HG02763 (cell line): ENCODE data around the gene TNXB.
"Not testable (repeated sequence)": the region's sequence is repeated elsewhere in the genome, so short reads cannot be mapped to it uniquely, and the experiment has no call there.

Source experiments
- ATAC-seq: cut with Tn5 transposase; IDR thresholded peaks from one replicate; pipeline ENCODE4 v1.9.1; 2021; ENCODE audit warnings: mild to moderate bottlenecking, moderate library complexity; ENCODE audit not compliant: unreplicated experiment

The TNXB gene

DNA sequence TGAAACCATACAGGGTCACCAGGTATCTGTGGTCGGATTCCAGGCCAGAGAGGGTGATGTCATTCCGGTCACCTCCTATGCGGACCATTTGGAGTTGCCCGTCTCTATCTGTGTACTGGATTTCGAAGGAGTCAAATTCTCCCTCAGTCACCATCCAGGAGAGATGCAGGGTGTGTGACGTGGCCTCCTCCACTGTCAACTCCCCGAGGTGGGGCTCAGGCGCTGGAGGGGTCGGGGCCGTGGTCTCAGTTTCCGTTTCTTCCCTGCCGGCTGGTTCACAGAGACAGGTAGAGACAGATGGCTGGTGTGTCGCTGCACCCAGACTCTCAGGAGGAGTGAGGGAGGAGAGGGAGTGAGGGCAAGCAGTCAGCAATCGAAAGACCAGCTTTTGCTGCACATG, 40.3 kb downstream of the TNXB start:
- no peak for ATAC-seq

DNA sequence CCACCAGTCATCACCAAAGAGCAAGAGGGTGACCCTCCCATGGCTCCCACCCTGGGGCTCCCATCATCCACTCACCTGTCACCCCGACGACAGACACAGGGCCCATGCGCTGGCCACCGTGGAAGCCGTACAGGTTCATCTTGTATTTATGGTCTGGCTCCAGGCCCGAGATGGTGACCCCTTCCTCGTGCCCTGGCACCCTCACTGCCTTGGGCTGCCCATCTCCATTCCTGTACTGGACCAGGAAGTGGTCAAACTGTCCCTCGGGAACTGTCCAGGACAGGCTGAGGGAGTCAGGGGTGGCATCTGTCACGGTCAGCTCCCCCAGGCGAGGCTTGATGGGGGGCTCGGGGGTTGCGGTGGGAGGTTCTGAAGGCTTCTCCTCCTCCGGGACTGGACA, 40.8 kb downstream of the TNXB start:
- ATAC-seq = not testable (repeated sequence)

DNA sequence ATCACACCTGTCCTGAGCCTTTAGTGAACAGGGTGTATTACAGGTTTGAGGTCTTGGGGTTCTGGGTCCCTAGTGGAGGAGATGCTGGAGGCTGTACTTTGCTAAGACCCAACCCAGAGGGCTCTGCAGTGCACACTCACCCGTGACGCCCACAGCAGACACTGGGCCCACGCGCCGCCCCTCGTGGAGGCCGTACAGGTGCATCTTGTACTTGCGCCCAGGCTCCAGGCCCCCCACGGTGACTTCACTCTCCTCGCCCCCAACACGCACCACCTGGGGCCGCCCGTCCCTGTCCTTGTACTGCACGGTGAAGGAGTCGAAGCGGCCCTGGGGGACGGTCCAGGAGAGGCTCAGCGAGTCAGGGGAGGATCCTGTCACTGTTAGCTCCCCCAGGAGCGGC, 41.6 kb downstream of the TNXB start:
- ATAC-seq = not testable (repeated sequence)

DNA sequence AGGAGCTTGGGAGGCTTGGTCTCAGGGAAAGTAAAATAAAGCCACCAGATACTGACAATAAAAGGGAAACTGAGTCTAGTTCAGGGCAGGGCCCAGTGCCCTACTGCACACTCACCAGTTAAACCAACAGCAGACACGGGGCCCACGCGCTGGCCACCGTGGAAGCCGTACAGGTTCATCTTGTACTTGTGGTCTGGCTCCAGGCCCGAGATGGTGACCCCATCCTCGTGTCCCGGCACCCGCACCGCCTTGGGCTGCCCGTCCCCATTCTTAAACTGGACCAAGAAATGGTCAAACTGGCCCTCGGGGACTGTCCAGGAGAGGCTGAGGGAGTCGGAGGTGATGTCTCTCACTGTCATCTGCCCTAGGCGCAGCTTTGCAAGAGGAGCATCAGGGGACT, 44.4 kb downstream of the TNXB start:
- no peak for ATAC-seq

DNA sequence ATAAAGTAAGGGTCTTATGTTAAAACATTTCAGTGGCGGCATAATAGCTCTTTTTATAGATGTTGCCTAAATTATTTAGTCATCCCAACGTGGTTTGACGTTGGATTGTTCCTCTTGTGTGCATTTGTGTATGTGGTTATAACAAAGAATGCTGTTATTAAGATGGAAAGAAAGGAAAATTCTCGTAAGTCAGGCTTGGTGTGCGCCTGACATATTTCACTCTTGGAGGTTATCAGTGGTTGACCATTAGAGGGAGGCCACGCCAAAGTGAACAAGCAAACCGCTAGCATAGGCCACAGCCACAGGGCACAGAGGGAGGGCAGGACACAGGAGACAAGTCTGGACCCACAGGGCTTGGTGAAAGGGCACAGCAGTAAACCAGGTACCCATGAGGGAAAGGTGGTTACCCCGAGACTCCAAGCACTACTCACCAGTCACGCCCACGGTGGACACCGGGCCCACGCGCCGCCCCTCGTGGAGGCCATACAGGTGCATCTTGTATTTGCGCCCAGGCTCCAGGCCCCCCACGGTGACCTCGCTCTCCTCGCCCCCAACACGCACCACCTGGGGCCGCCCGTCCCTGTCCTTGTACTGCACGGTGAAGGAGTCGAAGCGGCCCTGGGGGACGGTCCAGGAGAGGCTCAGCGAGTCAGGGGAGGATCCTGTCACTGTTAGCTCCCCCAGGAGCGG, 48.0 kb downstream of the TNXB start:
- no peak for ATAC-seq

DNA sequence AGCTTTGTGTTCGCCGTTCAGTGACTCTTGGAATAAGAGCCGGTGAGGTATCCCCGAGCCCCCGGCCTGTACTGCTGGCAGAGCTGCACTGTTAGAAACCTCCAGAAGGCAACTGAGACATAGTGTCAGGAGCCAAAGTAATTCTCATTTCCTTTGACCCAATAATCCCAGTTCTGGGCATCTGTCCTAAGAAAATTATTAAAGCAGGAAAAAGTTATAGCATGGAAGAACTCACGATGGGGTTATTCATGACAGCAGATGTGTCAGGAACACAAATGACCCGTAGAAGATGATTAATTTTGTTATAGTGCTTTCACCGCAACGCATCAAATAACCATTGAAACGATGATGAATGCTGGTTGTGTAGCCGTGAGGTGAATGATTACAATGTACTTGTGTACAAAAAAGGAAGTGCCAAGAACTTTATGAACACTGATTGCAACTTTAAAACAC, 50.6 kb downstream of the TNXB start:
- no peak for ATAC-seq

DNA sequence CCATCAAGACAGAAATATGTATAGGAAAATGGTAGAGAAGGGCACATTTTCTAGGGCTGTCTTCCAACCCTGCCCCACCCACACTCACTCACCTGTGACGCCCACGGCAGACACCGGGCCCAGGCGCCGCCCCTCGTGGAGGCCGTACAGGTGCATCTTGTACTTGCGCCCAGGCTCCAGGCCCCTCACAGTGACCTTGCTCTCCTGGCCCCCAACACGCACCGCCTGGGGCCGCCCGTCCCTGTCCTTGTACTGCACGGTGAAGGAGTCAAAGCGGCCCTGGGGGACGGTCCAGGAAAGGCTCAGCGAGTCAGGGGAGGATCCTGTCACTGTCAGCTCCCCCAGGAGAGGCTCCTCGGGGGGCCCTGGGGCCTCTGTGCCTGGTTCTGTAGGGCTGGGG, 51.2 kb downstream of the TNXB start:
- no peak for ATAC-seq

DNA sequence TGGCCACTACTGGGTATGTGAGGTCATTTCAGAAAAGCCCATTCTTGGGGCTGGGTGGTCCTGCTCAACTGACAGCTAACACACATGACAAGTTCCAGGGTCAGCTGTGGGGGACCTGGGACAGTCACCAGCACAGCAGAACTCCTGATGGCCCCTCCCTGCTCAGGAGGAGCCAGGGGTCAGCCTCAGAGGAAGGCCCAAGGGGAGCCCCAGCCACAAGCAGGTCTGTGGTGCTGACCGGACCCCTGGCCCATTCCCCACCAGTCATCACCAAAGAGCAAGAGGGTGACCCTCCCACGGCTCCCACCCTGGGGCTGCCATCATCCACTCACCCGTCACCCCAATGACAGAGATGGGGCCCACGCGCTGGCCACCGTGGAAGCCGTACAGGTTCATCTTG, 52.9 kb downstream of the TNXB start:
- no peak for ATAC-seq

DNA sequence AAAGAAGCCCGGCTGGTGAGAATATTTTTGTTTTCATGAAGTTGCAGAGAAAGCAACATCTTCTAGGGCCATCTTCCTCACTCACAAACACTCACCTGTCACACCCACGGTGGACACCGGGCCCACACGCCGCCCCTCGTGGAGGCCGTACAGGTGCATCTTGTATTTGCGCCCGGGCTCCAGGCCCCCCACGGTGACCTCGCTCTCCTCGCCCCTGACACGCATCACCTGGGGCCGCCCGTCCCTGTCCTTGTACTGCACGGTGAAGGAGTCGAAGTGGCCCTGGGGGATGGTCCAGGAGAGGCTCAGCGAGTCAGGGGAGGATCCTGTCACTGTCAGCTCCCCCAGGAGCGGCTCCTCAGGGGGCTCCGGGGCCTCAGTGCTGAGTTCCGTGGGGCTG, 53.4 kb downstream of the TNXB start:
- ATAC-seq = not testable (repeated sequence)

DNA sequence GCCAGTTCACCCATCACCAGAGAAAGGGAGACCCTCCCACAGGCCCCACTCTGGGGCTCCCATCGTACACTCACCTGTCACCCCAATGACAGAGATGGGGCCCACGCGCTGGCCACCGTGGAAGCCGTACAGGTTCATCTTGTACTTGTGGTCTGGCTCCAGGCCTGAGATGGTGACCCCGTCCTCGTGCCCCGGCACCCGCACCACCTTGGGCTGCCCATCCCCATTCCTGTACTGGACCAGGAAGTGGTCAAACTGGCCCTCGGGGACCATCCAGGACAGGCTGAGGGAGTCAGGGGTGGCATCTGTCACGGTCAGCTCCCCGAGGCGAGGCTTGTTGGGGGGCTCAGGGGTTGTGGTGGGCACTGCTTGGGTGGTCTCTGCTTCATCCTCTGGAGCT, 55.8 kb downstream of the TNXB start:
- not testable (repeated sequence) for ATAC-seq

DNA sequence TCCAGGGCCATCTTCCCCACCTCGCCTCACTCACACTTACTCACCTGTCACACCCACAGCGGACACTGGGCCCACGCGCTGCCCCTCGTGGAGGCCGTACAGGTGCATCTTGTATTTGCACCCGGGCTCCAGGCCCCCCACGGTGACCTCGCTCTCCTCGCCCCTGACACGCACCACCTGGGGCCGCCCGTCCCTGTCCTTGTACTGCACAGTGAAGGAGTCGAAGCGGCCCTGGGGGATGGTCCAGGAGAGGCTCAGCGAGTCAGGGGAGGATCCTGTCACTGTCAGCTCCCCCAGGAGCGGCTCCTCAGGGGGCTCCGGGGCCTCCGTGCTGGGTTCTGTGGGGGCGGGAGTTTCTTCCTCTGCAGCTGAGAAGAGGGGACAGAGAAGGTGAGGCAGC, 56.5 kb downstream of the TNXB start:
- ATAC-seq = not testable (repeated sequence)

DNA sequence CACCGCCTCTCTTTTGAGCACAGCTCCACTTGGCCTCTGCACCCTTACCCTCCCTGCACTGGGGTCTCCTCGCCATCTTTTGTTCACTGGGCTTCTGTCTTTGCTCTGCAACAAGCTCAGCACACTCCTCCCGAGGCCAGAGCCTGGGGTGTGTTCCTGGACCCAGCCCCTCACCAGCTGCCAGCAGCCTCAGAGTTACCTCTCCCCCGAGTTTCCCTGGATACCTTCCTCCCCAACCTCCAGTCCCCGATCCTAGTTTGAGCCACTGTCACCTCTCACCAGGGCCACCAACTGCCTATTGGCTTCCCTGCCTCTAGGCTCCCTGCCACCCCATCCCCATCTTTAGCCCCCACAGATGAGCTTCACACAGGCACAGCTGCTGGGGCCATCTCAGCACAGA, 58.6 kb downstream of the TNXB start:
- no peak for ATAC-seq

DNA sequence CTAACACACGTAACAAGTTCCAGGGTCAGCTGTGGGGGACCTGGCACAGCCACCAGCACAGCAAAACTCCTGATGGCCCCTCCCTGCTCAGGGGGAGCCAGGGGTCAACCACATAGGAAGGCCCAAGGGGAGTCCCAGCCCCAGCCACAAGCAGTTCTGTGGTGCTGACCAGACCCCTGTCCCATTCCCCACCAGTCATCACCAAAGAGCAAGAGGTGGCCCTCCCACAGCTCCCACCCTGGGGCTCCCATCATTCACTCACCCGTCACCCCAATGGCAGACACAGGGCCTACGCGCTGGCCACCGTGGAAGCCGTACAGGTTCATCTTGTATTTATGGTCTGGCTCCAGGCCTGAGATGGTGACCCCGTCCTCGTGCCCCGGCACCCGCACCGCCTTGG, 59.4 kb downstream of the TNXB start:
- ATAC-seq = not testable (repeated sequence)

DNA sequence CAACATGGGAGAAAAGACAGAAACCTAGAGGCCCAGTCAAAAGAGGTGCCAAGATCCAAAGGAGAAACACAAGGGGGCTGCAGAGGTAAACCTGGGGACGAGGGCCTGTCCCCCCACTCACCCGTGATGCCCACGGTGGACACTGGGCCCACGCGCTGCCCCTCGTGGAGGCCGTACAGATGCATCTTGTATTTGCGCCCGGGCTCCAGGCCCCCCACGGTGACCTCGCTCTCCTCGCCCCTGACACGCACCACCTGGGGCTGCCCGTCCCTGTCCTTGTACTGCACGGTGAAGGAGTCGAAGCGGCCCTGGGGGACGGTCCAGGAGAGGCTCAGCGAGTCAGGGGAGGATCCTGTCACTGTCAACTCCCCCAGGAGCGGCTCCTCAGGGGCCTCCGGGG, 60.0 kb downstream of the TNXB start:
- not testable (repeated sequence) for ATAC-seq

DNA sequence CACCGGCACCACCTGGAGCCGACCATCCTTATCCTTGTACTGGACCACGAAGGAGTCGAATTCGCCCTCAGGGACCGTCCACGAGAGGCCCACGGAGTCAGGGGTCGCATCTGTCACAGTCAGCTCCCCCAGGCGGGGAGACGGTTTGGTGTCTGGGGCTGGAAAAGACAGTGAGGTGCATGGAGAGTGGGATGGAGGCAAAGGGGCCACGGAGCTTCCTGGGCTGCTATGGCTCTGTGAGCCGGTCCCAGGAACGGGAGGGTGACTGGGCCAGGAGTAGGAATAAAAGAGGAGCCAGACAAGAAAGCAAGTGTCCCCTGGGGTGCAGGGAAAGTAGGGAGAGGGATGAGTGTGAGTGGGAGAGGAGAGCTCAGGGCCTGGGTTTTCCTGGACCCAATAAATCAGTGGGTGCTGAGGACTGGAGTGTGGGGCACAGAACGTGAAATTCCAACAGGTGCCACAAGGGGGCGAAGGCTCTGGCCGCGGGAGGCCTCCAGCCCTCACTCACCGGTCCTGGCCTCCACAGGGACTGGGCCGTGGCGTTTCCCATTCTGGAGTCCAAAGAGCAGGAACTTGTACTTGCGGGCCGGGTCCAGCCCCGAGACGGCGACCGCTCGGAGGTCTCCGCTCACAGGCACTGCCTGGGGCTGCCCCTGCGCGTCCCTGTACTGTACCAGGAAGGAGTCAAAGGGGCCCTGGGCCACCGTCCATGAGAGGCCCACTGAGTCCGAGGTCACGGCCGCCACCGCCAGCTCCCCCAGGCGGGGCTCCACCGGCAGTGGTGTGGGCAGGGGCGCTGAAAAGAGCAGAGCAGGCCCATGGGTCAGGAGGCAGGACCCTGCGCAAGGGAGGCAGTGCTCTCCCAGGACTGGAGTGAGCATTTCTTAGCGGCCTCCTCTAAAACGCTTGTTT, 61.0 kb downstream of the TNXB start:
- ATAC-seq = no peak

DNA sequence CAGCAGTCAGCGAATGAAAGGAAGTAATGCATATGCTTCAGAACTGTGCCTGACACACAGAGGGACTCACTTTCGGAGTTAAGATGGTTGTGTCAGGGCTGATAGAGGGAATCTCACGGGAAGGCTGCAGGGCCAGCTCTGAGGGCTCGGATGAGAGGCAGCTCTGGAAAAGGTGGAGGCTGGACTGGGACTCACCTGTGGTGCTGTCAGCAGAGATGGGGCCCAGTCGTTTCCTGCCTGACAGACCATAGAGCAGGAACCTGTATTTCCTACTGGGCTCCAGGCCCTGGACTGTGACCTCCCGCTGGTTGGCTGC, 61.6 kb downstream of the TNXB start:
- no peak for ATAC-seq

DNA sequence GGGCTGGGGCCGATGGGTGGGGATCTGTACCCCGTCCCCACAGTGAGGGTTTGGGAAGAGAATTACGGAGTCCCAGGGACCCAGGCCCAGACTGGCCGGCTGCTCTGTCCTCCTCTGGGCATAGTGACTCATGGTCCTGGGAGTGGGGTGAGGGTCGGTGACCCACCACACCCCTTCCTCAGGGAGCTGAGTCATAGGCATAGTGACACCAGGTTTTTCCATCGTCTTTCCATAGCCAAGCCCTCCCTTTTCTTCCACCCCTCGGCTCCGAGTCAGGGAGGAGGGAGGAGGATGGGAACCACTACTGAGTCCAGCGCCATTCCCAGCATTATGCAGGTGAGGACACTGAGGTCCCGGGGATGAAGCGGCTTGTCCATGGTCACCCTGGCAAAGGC, 62.1 kb downstream of the TNXB start:
- no peak for ATAC-seq

DNA sequence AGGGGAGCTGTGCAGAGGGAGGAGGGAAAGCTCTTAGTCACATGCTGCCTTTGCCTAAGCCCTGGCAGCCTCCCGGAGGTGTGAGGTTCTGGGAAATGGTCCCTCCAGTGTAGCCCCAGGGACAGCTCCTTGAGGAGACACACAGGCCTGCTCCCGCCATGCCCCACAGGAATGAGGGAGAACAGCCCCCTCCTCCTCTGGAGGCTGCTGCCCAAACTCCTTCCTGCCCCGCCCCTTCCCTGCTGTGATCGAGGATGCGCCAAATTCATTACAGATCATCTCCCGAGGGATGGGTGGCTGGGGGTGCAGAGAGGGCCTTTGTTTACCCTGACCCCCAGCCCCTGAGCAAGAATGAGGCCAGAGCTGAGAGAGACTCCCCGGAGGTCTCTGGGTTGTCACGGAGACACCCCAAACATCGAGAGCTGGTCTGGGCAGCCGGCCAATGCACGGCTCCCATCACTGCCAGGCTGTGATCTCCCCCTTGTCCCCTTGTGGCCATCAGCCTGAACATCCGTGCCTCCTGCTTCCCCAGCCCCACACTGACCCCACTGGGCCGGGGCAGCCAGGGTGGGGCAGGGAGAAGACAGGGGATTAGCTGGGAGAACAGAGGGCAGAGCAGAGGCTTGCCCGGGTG, 62.6 kb downstream of the TNXB start:
- no peak for ATAC-seq

DNA sequence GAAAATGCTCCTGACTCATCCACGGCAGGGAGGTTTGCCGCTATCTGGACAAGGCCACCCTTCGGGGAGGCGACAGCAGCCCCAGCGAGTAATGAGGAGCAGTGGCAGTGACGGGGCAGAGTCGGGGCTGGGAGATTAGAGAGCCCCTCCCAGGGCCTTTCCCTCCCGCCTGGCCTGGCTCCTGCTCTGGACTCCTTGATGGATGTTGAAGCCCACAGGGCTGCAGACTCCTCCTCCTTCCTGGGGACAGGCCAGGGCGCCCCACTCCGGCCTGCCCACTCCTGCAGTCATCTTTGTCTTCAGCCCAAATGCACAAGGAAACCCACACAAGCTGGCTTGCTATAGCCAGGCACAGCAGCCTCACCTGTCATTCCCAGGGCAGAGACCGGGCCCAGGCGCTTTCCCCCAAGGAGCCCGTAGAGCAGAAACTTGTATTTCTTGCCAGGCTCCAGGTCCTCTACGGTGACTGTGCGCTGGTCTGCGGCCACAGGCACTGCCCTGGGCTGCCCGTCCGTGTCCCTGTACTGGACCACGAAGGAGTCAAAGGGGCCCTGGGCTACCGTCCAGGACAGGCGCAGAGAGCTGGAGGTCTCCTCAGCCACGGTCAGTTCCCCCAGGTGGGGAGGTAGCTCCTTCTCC, 63.2 kb downstream of the TNXB start:
- no peak for ATAC-seq

DNA sequence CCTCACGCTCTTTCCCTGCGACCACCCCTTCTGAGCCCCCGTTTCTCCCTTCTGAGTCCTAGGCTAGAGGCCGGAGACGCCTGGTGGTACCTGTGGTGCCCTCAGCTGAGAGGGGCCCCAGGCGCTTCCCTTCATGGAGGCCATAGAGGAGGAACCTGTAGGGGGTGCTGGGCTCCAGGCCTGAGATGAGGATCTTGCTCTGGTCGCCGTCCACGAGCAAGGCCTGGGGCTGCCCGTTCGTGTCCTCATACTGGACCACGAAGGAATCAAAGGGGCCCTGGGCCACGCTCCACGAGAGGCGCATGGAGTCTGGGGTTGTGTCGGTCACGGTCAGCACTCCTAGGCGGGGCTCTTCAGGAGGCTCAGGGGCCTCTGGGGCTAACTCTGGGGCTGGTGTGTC, 64.2 kb downstream of the TNXB start:
- not testable (repeated sequence) for ATAC-seq

DNA sequence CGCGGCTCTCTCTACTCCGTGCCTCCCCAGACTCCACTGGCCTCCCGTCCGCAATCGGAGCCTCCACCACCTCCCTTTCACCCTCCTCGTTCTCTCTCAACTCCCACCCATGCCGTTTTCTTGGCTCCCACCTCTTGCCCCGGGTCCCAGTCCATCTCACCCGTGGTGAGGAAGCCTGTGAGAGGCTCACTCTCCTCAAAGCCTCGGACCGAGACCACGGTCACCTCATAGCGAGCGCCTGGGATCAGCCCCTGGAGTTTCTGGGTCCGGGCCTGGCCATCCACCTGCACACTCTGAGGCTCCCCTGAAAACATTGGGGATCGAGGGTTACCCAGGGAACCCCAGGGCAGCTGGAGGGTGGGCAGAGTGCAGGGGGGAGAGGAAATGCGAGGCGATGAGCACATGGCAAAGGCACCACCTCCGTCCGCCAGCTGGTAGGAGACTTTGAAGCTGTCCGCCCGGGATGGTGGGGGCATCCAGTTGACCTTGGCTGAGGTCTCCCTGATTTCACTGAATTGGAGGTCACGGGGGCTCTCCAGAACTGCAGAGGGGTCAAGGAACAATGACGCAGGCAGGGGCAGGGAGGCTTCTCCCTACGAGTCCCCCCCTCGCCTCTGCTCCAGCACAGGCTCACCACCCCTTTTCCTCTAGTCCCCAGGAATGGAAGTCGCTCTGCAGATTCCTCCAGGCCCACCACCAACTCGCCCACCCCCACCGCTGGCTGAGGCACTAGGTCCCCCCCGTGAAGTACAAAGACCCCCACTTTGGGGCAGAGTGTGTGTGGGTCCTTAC, 65.4 kb downstream of the TNXB start:
- not testable (repeated sequence) for ATAC-seq
